Stimulated activated effector memory CD8-positive, alpha-beta T cell treated with anti-CD3 and anti-CD28 coated beads, Interleukin-12 subunit alpha, Interleukin-12 subunit beta, amount 100 ng/mL, for 72 hours (primary cell): ENCODE results near the gene DFFB.

Experiments
- ATAC-seq: fragments of 150-1000 bp; cut with Tn5 transposase; 2 replicates; pipeline ENCODE4 v1.10.0; 2021
- DNase-seq, 2 donors: peaks; one replicate each; pipeline ENCODE4 v3.0.0; 2021 to 2022; ENCODE audit warnings: low spot score in 2 of 2
- H3K27ac Mint-ChIP-seq: one replicate; pipeline ENCODE4 v1.8.0; 2022; ENCODE audit warnings: mild to moderate bottlenecking, mixed read lengths
- H3K36me3 Mint-ChIP-seq: one replicate; pipeline ENCODE4 v1.8.0; 2022; ENCODE audit warnings: mild to moderate bottlenecking, mixed read lengths
- H3K4me1 Mint-ChIP-seq: one replicate; pipeline ENCODE4 v1.8.0; 2022; ENCODE audit warnings: mixed read lengths
- H3K4me3 Mint-ChIP-seq: one replicate; pipeline ENCODE4 v1.8.0; 2022; ENCODE audit warnings: mild to moderate bottlenecking, mixed read lengths
- H3K9me3 Mint-ChIP-seq: one replicate; pipeline ENCODE4 v1.8.0; 2022; ENCODE audit warnings: mixed read lengths

DFFB gene

GRCh38 chr1:3821447-3821846 lies 35.8 kb upstream of the DFFB start:
- Mint-ChIP-seq H3K4me3 (no peak overlapping the region), H3K36me3 (peaks cover 68% of the 10 kb centered on the region), H3K27ac (peak overlapping the region; percentile 62), H3K9me3 (no peaks in the 10 kb centered on the region), H3K4me1 (no peaks in the 10 kb centered on the region)
- no peak for ATAC-seq
- no peak for DNase-seq

- peaks cover 68% of the 10 kb centered on the region for H3K36me3 Mint-ChIP-seq
- no peaks in the 10 kb centered on the region for H3K4me1 Mint-ChIP-seq
- DNase-seq = no peak
- H3K9me3 Mint-ChIP-seq = no peaks in the 10 kb centered on the region
- peak overlapping the region; percentile 62 for H3K27ac Mint-ChIP-seq
- no peak overlapping the region for H3K4me3 Mint-ChIP-seq
- ATAC-seq = no peak
Measured at GRCh38 chr1:3821908-3822307, 35.4 kb upstream of the DFFB start.

DNA sequence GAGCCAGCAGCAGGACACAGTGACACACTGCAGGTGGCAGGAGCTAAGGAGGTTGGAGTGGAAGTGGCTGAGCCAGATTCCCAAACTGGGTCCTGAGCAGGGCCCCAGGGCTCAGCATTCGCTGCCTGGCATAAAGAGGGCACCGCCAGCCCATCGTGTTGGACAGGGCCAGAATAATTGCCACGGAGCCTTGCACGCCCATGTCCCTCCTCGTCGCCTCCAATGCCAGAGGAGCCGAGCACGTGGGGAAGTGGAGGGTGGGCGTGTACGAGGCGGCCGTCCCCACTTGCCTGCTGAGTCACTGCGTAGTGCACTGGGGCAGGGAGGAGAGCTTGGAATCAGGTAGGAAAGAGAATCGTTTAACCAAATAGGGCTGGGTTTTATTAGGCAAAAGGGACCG lies 34.9 kb upstream of the DFFB start:
- no peak for DNase-seq
- Mint-ChIP-seq H3K27ac (peak overlapping the region; percentile 62), H3K9me3 (no peaks in the 10 kb centered on the region), H3K4me1 (no peaks in the 10 kb centered on the region), H3K4me3 (no peak overlapping the region), H3K36me3 (peaks cover 68% of the 10 kb centered on the region)
- ATAC-seq = no peak

GRCh38 chr1:3824650-3825049 lies 32.6 kb upstream of the DFFB start:
- Mint-ChIP-seq H3K9me3 (no peaks in the 10 kb centered on the region), H3K36me3 (peaks cover 65% of the 10 kb centered on the region), H3K27ac (no peak overlapping the region), H3K4me1 (no peaks in the 10 kb centered on the region), H3K4me3 (no peak overlapping the region)
- no peak for DNase-seq
- ATAC-seq = no peak

GRCh38 chr1:3825356-3825755 lies 31.9 kb upstream of the DFFB start:
- H3K4me1 Mint-ChIP-seq = no peaks in the 10 kb centered on the region
- no peaks in the 10 kb centered on the region for H3K9me3 Mint-ChIP-seq
- no peak overlapping the region for H3K4me3 Mint-ChIP-seq
- H3K36me3 Mint-ChIP-seq = peaks cover 66% of the 10 kb centered on the region
- no peak overlapping the region for H3K27ac Mint-ChIP-seq
- ATAC-seq = no peak
- no peak for DNase-seq

- H3K4me3 Mint-ChIP-seq = no peak overlapping the region
- DNase-seq (no peak), ATAC-seq (no peak)
- peaks cover 69% of the 10 kb centered on the region for H3K36me3 Mint-ChIP-seq
- no peaks in the 10 kb centered on the region for H3K4me1 Mint-ChIP-seq
- H3K9me3 Mint-ChIP-seq = no peaks in the 10 kb centered on the region
- H3K27ac Mint-ChIP-seq = peak overlapping the region; percentile 57
Measured at GRCh38 chr1:3827813-3828307, 29.4 kb upstream of the DFFB start.

- Mint-ChIP-seq H3K27ac (peak overlapping the region; percentile 57), H3K4me1 (no peaks in the 10 kb centered on the region), H3K4me3 (no peak overlapping the region), H3K36me3 (peaks cover 69% of the 10 kb centered on the region), H3K9me3 (no peaks in the 10 kb centered on the region)
- no peak for DNase-seq
- ATAC-seq = no peak
Measured at GRCh38 chr1:3828391-3828790, 28.9 kb upstream of the DFFB start.

DNA sequence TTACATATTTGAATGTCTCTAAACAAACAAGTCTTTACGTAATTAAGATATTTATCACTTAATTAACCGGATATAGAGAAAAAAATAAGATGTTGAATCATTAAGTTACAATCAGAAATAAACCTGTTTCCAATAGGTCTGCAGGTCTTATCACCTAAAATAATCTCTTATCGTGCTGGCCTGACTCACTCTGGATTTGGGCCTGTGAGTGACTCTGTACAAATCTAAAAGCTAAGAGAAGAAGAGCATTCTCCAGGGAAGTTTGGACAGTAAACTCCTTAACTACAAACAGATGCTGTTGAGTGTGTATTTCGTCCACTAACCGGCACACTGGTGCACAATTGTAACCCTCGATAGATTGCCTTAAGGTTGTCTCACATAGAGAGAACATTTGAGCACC lies 25.6 kb upstream of the DFFB start:
- Mint-ChIP-seq H3K27ac (peak overlapping the region; percentile 30), H3K36me3 (peaks cover 79% of the 10 kb centered on the region), H3K9me3 (no peaks in the 10 kb centered on the region), H3K4me1 (no peaks in the 10 kb centered on the region), H3K4me3 (no peak overlapping the region)
- no peak for ATAC-seq
- DNase-seq = no peak

GRCh38 chr1:3834701-3835100 lies 22.6 kb upstream of the DFFB start:
- DNase-seq (no peak), ATAC-seq (no peak)
- Mint-ChIP-seq H3K4me1 (no peaks in the 10 kb centered on the region), H3K9me3 (no peaks in the 10 kb centered on the region), H3K27ac (no peak overlapping the region), H3K36me3 (peaks cover 93% of the 10 kb centered on the region), H3K4me3 (no peak overlapping the region)

GRCh38 chr1:3836421-3836820 lies 20.9 kb upstream of the DFFB start:
- DNase-seq (no peak), ATAC-seq (no peak)
- no peaks in the 10 kb centered on the region for H3K9me3 Mint-ChIP-seq
- H3K4me3 Mint-ChIP-seq = no peak overlapping the region
- no peak overlapping the region for H3K27ac Mint-ChIP-seq
- peaks cover 83% of the 10 kb centered on the region for H3K36me3 Mint-ChIP-seq
- H3K4me1 Mint-ChIP-seq = no peaks in the 10 kb centered on the region

DNA sequence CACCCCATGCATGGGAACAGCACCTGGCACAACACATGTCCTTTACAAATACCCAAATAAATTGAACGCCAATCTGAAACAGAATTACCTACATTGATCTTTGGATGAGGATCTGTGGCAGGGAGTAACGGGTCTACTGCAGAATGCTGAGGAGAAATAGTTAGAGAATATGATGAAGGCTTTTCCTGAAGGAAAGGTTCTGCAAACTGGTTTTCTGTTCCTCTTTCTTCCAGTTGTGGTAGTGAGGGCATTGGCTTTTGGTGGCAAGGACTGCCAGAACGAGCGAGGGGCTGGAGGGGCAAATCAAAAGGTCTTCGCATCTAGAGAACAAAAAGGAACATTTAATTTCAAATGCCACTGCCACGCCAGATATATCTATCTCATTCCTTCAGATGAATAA lies 20.1 kb upstream of the DFFB start:
- DNase-seq (no peak), ATAC-seq (no peak)
- H3K4me3 Mint-ChIP-seq = no peak overlapping the region
- H3K36me3 Mint-ChIP-seq = peaks cover 82% of the 10 kb centered on the region
- H3K4me1 Mint-ChIP-seq = no peaks in the 10 kb centered on the region
- no peaks in the 10 kb centered on the region for H3K9me3 Mint-ChIP-seq
- no peak overlapping the region for H3K27ac Mint-ChIP-seq

DNA sequence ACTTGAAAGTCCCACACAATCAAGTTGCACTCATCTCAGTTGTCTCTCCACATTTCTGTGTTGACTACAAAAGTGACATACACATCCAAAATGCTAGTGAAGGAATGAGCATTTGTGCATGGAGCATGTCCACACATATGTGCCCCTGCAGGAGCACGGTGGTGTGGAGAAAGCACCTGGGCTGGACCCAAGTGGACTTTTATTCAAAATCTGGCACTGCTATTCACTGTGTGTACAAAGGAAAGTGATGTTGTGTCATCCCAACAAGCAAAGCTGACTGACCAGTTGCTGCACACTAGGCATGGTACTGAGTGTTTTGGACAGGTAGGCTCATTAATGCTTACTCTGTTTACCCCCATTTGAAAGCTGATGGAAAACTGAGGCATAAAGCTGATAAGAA lies 19.6 kb upstream of the DFFB start:
- peaks cover 82% of the 10 kb centered on the region for H3K36me3 Mint-ChIP-seq
- no peak overlapping the region for H3K4me3 Mint-ChIP-seq
- no peaks in the 10 kb centered on the region for H3K9me3 Mint-ChIP-seq
- H3K27ac Mint-ChIP-seq = no peak overlapping the region
- DNase-seq (no peak), ATAC-seq (no peak)
- no peaks in the 10 kb centered on the region for H3K4me1 Mint-ChIP-seq

- Mint-ChIP-seq H3K9me3 (no peaks in the 10 kb centered on the region), H3K27ac (no peak overlapping the region), H3K4me3 (no peak overlapping the region), H3K4me1 (no peaks in the 10 kb centered on the region), H3K36me3 (peaks cover 82% of the 10 kb centered on the region)
- DNase-seq = no peak
- no peak for ATAC-seq
Measured at GRCh38 chr1:3838788-3839187, 18.5 kb upstream of the DFFB start.

DNA sequence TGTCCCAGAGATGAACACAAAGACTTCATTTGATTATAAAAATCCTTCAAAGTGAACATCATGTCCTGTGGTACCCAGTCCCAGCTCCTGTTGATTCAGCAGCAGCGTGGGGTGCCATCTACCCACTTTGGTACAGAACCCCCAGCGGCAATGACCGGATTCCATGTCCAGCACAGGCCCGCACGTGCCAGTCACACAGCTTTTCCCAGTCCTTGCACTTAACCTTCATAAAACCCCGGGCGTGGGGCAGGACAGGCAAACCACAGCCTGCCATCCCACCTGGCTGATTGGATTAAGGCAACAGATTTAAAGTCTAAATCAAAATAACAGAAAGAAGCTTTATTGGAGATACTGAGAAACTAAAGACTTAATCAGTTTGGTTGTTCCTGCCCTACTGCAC lies 15.8 kb upstream of the DFFB start:
- DNase-seq = no peak
- Mint-ChIP-seq H3K4me1 (no peaks in the 10 kb centered on the region), H3K9me3 (no peaks in the 10 kb centered on the region), H3K36me3 (peaks cover 83% of the 10 kb centered on the region), H3K4me3 (no peak overlapping the region), H3K27ac (no peak overlapping the region)
- no peak for ATAC-seq

- no peaks in the 10 kb centered on the region for H3K4me1 Mint-ChIP-seq
- H3K9me3 Mint-ChIP-seq = no peaks in the 10 kb centered on the region
- ATAC-seq (no peak), DNase-seq (no peak)
- H3K4me3 Mint-ChIP-seq = no peak overlapping the region
- no peak overlapping the region for H3K27ac Mint-ChIP-seq
- H3K36me3 Mint-ChIP-seq = peaks cover 83% of the 10 kb centered on the region
Measured at GRCh38 chr1:3842912-3843311, 14.4 kb upstream of the DFFB start.

- Mint-ChIP-seq H3K9me3 (no peaks in the 10 kb centered on the region), H3K4me3 (no peak overlapping the region), H3K4me1 (no peaks in the 10 kb centered on the region), H3K36me3 (peaks cover 94% of the 10 kb centered on the region), H3K27ac (no peak overlapping the region)
- ATAC-seq = no peak
- DNase-seq = no peak
Measured at GRCh38 chr1:3846541-3846940, 10.7 kb upstream of the DFFB start.

- H3K9me3 Mint-ChIP-seq = no peaks in the 10 kb centered on the region
Measured at GRCh38 chr1:3847081-3847480, 10.2 kb upstream of the DFFB start.

More at GRCh38 chr1:3847081-3847480, 10.2 kb upstream of the DFFB start:
- Mint-ChIP-seq H3K36me3 (peaks cover 93% of the 10 kb centered on the region), H3K4me1 (no peaks in the 10 kb centered on the region), H3K27ac (no peak overlapping the region), H3K4me3 (no peak overlapping the region)
- no peak for DNase-seq
- no peak for ATAC-seq
